Activated CD4-positive, alpha-beta memory T cell treated with anti-CD3 and anti-CD28 coated beads for 36 hours (primary cell): Measurements from ENCODE around the gene DNAJC25. TPM values are rescaled to one million over a fixed set of nuclear protein-coding genes. Genes with fewer than 3 reads are reported as not detected.
"Not testable (repeated sequence)": the region's sequence is repeated elsewhere in the genome, so short reads cannot be mapped to it uniquely, and the experiment has no call there.

Experiments used
- CTCF ChIA-PET: fragments of 350-600 bp; sonication (Branson Sonifier 250); formaldehyde crosslinking; loops from one replicate; lab custom pipeline; 2021; ENCODE audit warnings: antibody characterized with exemption, inconsistent platforms; lab: Charles Lee
- POLR2A ChIA-PET: fragments of 350-600 bp; sonication (Branson Sonifier 250); formaldehyde crosslinking; loops from one replicate; lab custom pipeline; 2021; ENCODE audit warnings: antibody characterized with exemption; lab: Charles Lee
- DNase-seq: peaks from one replicate; pipeline ENCODE4 v3.0.0-alpha.2; 2020
- H3K27ac Mint-ChIP-seq: one replicate; pipeline ENCODE4 v1.8.0; 2021; ENCODE audit warnings: mixed read lengths
- H3K27me3 Mint-ChIP-seq: one replicate; pipeline ENCODE4 v1.8.0; 2021; ENCODE audit warnings: mixed read lengths
- H3K36me3 Mint-ChIP-seq: one replicate; pipeline ENCODE4 v1.8.0; 2021; ENCODE audit warnings: mixed read lengths
- H3K4me1 Mint-ChIP-seq: one replicate; pipeline ENCODE4 v1.8.0; 2021; ENCODE audit warnings: low read depth, mixed read lengths
- H3K4me3 Mint-ChIP-seq: one replicate; pipeline ENCODE4 v1.8.0; 2021; ENCODE audit warnings: mild to moderate bottlenecking, mixed read lengths
- H3K9me3 Mint-ChIP-seq: one replicate; pipeline ENCODE4 v1.8.0; 2021; ENCODE audit warnings: mixed read lengths
- intact Hi-C: fragments of 100-400 bp; cut with micrococcal nuclease; formaldehyde crosslinking; loops from one replicate; pipeline ENCODE4 v1.15.1; 2023
- total RNA-seq, 2 experiments: library from RNA; stranded (reverse); gene quantifications; one replicate each; pipeline ENCODE4 v1.2.3, GENCODE V29; 2021

DNAJC25 gene
- total RNA-seq, 2 experiments from 2014 or later = 4.2 to 4.5 TPM

- no peak overlapping the region for H3K4me3 Mint-ChIP-seq
- ChIA-PET POLR2A (no interaction called here), CTCF (no interaction called here)
- DNase-seq = no peak
- no peaks in the 10 kb centered on the region for H3K36me3 Mint-ChIP-seq
- H3K9me3 Mint-ChIP-seq = no peaks in the 10 kb centered on the region
- H3K4me1 Mint-ChIP-seq = peaks cover 3% of the 10 kb centered on the region
- H3K27me3 Mint-ChIP-seq = peaks cover 19% of the 10 kb centered on the region
- H3K27ac Mint-ChIP-seq = no peak overlapping the region
- intact Hi-C loops = no loop called here
Measured at GRCh38 chr9:111604054-111604615, 27.0 kb upstream of the DNAJC25 start.

DNA sequence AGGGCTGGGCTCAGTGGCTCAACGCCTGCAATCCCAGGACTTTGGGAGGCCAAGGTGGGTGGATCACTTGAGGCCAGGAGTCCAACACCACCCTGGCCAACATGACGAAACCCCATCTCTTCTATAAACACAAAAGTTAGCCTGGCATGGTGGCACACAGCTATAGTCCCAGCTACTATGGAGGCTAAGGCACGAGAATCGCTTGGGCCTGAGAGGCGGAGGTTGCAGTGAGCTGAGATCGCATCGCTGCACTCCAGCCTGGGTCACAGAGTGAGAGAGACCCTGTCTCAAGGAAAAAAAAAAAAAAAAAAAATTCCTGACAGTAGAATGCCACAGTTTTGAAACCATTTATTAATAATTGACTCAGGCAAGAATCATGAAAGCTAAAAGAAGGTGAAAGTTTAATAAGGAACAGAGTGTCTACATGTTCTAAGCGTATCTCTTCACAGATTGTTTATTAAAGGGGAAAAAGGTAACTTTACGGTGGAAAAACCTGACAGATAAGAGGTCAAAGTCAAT is 26.0 kb upstream of the DNAJC25 start:
- intact Hi-C loops = no loop called here
- POLR2A ChIA-PET = interaction anchor here (0.6 kb wide), 1 partner anchor 19 kb away, joined by 5 read pairs; no protein-coding TSS in a partner anchor
- H3K4me1 Mint-ChIP-seq = no peaks in the 10 kb centered on the region
- no peaks in the 10 kb centered on the region for H3K9me3 Mint-ChIP-seq
- H3K4me3 Mint-ChIP-seq = no peak overlapping the region
- H3K27ac Mint-ChIP-seq = no peak overlapping the region
- H3K27me3 Mint-ChIP-seq = peaks cover 14% of the 10 kb centered on the region
- CTCF ChIA-PET = no interaction called here
- H3K36me3 Mint-ChIP-seq = no peaks in the 10 kb centered on the region
- no peak for DNase-seq

GRCh38 chr9:111610149-111610548 is 21.0 kb upstream of the DNAJC25 start:
- no peaks in the 10 kb centered on the region for H3K36me3 Mint-ChIP-seq
- ChIA-PET POLR2A (no interaction called here), CTCF (interaction anchor here (1.0 to 1.1 kb wide), 2 partner anchors 11 to 12 kb away, joined by 4 read pairs; no protein-coding TSS in a partner anchor)
- DNase-seq = no peak
- H3K27me3 Mint-ChIP-seq = peaks cover 14% of the 10 kb centered on the region
- no peak overlapping the region for H3K27ac Mint-ChIP-seq
- H3K4me1 Mint-ChIP-seq = no peaks in the 10 kb centered on the region
- H3K4me3 Mint-ChIP-seq = no peak overlapping the region
- no peaks in the 10 kb centered on the region for H3K9me3 Mint-ChIP-seq
- intact Hi-C loops = no loop called here

DNA sequence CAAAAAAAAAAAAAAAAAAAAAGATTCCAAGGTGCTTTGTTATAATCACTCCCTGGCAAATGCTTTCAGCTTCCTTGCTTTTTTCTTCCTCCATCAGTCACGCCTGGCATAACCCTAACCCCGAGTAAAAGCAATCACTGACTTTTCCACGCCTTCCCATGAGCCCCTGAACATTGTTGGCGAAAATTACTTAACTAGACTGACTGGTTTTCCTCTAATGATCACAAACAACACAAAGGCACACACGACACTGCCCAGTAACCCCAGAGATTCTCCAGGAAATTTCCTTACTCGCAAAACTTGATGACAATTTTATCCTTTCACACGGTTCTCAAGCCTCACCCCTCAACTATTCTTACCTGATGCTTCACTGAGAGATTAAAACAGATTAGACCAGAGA is 20.3 kb upstream of the DNAJC25 start:
- no peak for DNase-seq
- Mint-ChIP-seq H3K27me3 (peaks cover 14% of the 10 kb centered on the region), H3K36me3 (no peaks in the 10 kb centered on the region), H3K9me3 (no peaks in the 10 kb centered on the region), H3K4me1 (no peaks in the 10 kb centered on the region), H3K4me3 (no peak overlapping the region), H3K27ac (no peak overlapping the region)
- ChIA-PET POLR2A (no interaction called here), CTCF (interaction anchor here (1.0 to 1.1 kb wide), 2 partner anchors 10 to 13 kb away, joined by 4 read pairs; no protein-coding TSS in a partner anchor)
- intact Hi-C loops = no loop called here

DNA sequence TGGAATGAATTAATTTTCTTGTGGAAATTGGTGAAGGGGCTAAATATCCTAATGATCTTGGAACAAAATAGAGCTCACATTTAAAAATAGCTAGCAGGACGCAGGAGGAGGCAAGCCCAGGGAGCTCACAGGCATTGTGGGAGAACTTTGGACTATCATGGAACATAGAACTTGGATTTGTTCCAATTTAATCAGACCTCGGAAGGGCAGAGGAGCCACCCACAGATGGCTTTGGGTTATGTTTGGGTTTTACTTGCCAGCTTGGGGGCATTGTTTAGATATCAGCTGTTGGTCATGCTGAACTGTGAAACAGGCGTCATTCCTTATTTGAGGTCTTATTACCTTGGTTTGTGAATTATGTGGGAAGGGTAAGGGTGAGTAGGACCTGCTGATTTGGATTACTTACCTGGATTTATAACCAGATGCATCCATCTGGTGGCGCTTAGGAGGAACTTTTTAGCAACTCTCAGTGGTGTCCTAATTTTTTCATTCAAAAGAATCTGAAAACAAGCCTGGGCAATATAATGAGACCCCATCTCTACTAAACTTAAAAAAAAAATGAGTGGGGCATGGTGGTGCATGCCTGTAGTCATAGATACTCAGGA is 17.6 kb upstream of the DNAJC25 start:
- H3K27me3 Mint-ChIP-seq = peaks cover 16% of the 10 kb centered on the region

DNA sequence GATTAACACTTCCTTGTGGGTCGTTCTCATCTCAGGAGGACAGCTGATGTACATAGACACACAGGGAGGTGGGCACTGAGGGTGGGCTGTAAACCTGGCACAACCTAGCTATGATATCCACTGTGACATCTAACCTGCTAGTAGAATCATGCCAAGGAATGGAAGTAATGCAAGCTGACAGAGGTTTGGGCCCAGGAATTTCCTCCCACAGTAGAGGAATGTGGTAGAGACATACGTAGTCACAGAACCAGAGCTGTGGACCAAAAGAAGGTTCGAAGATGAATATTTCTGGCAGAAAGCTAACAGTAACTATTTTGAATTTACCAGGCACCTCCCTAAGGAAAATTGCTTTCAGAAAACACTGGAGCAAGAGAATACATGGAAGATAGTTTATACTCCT is 15.2 kb upstream of the DNAJC25 start:
- no peak for DNase-seq
- Mint-ChIP-seq H3K4me3 (no peak overlapping the region), H3K36me3 (no peaks in the 10 kb centered on the region), H3K27me3 (peaks cover 11% of the 10 kb centered on the region), H3K27ac (no peak overlapping the region), H3K9me3 (no peaks in the 10 kb centered on the region), H3K4me1 (no peaks in the 10 kb centered on the region)
- CTCF ChIA-PET = interaction anchor here (1.8 kb wide), 1 partner anchor 18 kb away, joined by 4 read pairs; no protein-coding TSS in a partner anchor
- POLR2A ChIA-PET = no interaction called here
- intact Hi-C loops = no loop called here

More for the DNA sequence above, 17.6 kb upstream of the DNAJC25 start:
- H3K9me3 Mint-ChIP-seq = no peaks in the 10 kb centered on the region
- no peak overlapping the region for H3K4me3 Mint-ChIP-seq
- ChIA-PET CTCF (interaction anchor here (0.9 to 1.2 kb wide), 2 partner anchors 15 kb away, joined by 3 read pairs; no protein-coding TSS in a partner anchor), POLR2A (interaction anchor here (1.5 kb wide), 1 partner anchor 18 kb away, joined by 3 read pairs; the partner anchor contains the start of gene DNAJC25)
- no peak overlapping the region for H3K27ac Mint-ChIP-seq
- intact Hi-C loops = no loop called here
- no peak for DNase-seq
- H3K4me1 Mint-ChIP-seq = no peaks in the 10 kb centered on the region
- no peaks in the 10 kb centered on the region for H3K36me3 Mint-ChIP-seq

- intact Hi-C loops, H3K27ac Mint-ChIP-seq, POLR2A ChIA-PET, H3K9me3 Mint-ChIP-seq, H3K27me3 Mint-ChIP-seq, H3K36me3 Mint-ChIP-seq, CTCF ChIA-PET, H3K4me1 Mint-ChIP-seq, DNase-seq, H3K4me3 Mint-ChIP-seq: not testable (repeated sequence)
Measured at GRCh38 chr9:111617349-111617748, 13.8 kb upstream of the DNAJC25 start.

GRCh38 chr9:111621895-111622480 is 9.1 kb upstream of the DNAJC25 start:
- DNase-seq = peak; percentile 37
- ChIA-PET CTCF (interaction anchor here (0.6 to 1.3 kb wide), 9 partner anchors 9 to 776 kb away, joined by 3 to 6 read pairs (median 3); partner anchors contain the start of genes DNAJC25 and ECPAS), POLR2A (interaction anchor here (0.7 kb wide), 1 partner anchor 98 kb away, joined by 3 read pairs; no protein-coding TSS in a partner anchor)
- Mint-ChIP-seq H3K4me3 (no peak overlapping the region), H3K27ac (no peak overlapping the region), H3K27me3 (peaks cover 2% of the 10 kb centered on the region), H3K9me3 (no peaks in the 10 kb centered on the region), H3K36me3 (no peaks in the 10 kb centered on the region), H3K4me1 (no peaks in the 10 kb centered on the region)
- intact Hi-C loops = loop anchor here (1.0 kb wide), 1 partner anchor 24 kb away; no protein-coding TSS in a partner anchor

- H3K27me3 Mint-ChIP-seq = peaks cover 2% of the 10 kb centered on the region
- H3K9me3 Mint-ChIP-seq = no peaks in the 10 kb centered on the region
- H3K27ac Mint-ChIP-seq = no peak overlapping the region
- POLR2A ChIA-PET = no interaction called here
- intact Hi-C loops = loop anchor here (1.0 kb wide), 1 partner anchor 24 kb away; no protein-coding TSS in a partner anchor
- CTCF ChIA-PET = interaction anchor here (0.6 kb wide), 1 partner anchor 197 kb away, joined by 3 read pairs; no protein-coding TSS in a partner anchor
- no peaks in the 10 kb centered on the region for H3K4me1 Mint-ChIP-seq
- no peak overlapping the region for H3K4me3 Mint-ChIP-seq
- DNase-seq = no peak
- no peaks in the 10 kb centered on the region for H3K36me3 Mint-ChIP-seq
Measured at GRCh38 chr9:111622626-111623025, 8.5 kb upstream of the DNAJC25 start.

DNA sequence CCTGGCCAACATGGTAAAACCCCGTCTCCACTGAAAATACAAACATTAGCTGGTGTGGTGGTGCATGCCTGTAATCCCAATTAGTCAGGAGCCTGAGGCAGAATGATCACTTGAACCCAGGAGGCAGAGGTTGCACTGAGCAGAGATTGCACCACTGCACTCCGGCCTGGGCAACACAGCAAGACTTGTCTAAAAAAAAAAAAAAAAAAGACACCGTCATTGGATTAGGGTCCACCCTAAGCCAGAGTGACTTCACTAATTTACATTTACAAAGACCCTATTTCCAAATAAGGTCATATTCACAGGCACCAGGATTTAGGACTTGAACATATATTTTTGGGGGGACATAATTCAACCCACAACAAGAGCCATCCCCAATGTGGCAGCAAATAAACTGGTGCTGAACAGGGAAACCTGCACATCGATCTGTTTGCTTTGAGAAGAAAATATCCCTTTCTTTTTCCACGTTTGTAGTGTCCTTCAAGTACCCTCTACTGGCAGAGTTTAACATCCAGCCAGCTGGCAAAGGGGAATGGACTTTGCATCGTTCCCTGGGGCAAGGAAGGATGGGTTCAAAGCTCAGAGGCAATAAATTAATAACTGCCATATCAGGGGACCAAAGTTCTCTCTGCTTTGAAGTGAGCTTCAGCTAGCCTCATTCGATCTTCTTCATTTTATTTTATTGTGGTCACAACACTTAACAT is 3.7 kb upstream of the DNAJC25 start:
- H3K27ac Mint-ChIP-seq = no peak overlapping the region
- H3K9me3 Mint-ChIP-seq = no peaks in the 10 kb centered on the region
- DNase-seq = no peak
- peaks cover 2% of the 10 kb centered on the region for H3K27me3 Mint-ChIP-seq
- CTCF ChIA-PET = no interaction called here
- peaks cover 7% of the 10 kb centered on the region for H3K4me1 Mint-ChIP-seq
- POLR2A ChIA-PET = no interaction called here
- intact Hi-C loops = no loop called here
- no peak overlapping the region for H3K4me3 Mint-ChIP-seq
- no peaks in the 10 kb centered on the region for H3K36me3 Mint-ChIP-seq

- POLR2A ChIA-PET = no interaction called here
- DNase-seq = no peak
- CTCF ChIA-PET = no interaction called here
- intact Hi-C loops = no loop called here
- Mint-ChIP-seq H3K9me3 (no peaks in the 10 kb centered on the region), H3K27me3 (peaks cover 2% of the 10 kb centered on the region), H3K36me3 (peaks cover 2% of the 10 kb centered on the region), H3K27ac (no peak overlapping the region), H3K4me1 (peaks cover 17% of the 10 kb centered on the region), H3K4me3 (no peak overlapping the region)
Measured at GRCh38 chr9:111628411-111628810, 2.7 kb upstream of the DNAJC25 start.
